Lower leg skin (tissue), 3 donors: ENCODE data around the gene NFKBIE.

Experiments
- POLR2A ChIP-seq, 2 donors: fragments of 450-650 bp; IDR thresholded peaks; one replicate each; pipeline ENCODE4 v1.6.1; 2016 to 2017; ENCODE audit warnings: antibody characterized with exemption in 2 of 2, mild to moderate bottlenecking in 1 of 2, moderate library complexity in 1 of 2
- TF ChIP-seq, protein P1 (sequence below), 3 donors: fragments of 450-650 bp; IDR thresholded peaks; one replicate each; pipeline ENCODE4 v1.5.1; 2016; ENCODE audit warnings: antibody characterized with exemption in 3 of 3, mild to moderate bottlenecking in 3 of 3, moderate library complexity in 2 of 3

DNA sequence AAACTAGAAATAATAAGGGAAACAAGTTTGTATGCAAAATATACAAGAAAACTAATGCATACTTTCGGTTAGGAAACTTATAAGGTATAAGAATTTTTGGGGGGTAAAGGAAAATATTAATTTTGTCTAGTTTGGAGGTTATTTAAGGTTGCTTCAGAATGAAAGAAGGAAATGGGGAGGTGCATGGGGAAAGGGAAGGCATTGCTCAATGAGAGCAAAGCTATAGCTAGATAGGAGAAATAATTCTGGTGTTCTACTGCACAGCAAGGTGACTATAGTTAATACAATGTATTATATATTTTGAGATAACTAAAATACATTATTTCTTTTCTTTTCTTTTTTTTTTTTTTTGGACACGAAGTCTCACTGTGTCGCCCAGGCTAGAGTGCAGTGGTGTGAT lies 54.1 kb downstream of the NFKBIE start:
- TF ChIP-seq, protein P1, sequence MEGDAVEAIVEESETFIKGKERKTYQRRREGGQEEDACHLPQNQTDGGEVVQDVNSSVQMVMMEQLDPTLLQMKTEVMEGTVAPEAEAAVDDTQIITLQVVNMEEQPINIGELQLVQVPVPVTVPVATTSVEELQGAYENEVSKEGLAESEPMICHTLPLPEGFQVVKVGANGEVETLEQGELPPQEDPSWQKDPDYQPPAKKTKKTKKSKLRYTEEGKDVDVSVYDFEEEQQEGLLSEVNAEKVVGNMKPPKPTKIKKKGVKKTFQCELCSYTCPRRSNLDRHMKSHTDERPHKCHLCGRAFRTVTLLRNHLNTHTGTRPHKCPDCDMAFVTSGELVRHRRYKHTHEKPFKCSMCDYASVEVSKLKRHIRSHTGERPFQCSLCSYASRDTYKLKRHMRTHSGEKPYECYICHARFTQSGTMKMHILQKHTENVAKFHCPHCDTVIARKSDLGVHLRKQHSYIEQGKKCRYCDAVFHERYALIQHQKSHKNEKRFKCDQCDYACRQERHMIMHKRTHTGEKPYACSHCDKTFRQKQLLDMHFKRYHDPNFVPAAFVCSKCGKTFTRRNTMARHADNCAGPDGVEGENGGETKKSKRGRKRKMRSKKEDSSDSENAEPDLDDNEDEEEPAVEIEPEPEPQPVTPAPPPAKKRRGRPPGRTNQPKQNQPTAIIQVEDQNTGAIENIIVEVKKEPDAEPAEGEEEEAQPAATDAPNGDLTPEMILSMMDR (IDR thresholded peaks at IDR 0.05): no peak
- TF ChIP-seq POLR2A (IDR thresholded peaks at IDR 0.05): no peak
